Thyroid gland (tissue), 4 donors: ENCODE measurements around the gene DPP7. TPM values are rescaled to one million over a fixed set of nuclear protein-coding genes. Genes with fewer than 3 reads are reported as not detected.

Source experiments
- DNase-seq, 2 donors: peaks; one replicate each; pipeline ENCODE4 v3.0.0-alpha.2; 2019
- H3K27ac ChIP-seq, 3 donors: fragments of 200-600 bp; sonication (generic); 1 replicate in 2 of 3; 2 replicates in 1 of 3; pipeline ENCODE4 v1.5.1; 2016 to 2019; ENCODE audit warnings: mild to moderate bottlenecking in 1 of 3, moderate library complexity in 1 of 3
- H3K27me3 ChIP-seq: fragments of 200-600 bp; sonication (generic); one replicate; pipeline ENCODE4 v1.5.1; 2019
- H3K36me3 ChIP-seq, 2 donors: fragments of 200-600 bp; sonication (generic); one replicate each; pipeline ENCODE4 v1.5.1; 2016 to 2019
- H3K4me1 ChIP-seq, 2 donors: fragments of 200-600 bp; sonication (generic); one replicate each; pipeline ENCODE4 v1.5.1; 2017 to 2019
- H3K4me3 ChIP-seq, 3 donors: fragments of 200-600 bp; sonication (generic); replicated peaks in 1 of 3; 1 replicate in 2 of 3; 2 replicates in 1 of 3; pipeline ENCODE4 v1.5.1; 2016; ENCODE audit warnings: mild to moderate bottlenecking in 1 of 3
- H3K9me3 ChIP-seq: fragments of 200-600 bp; sonication (generic); one replicate; pipeline ENCODE4 v1.5.1; 2017
- POLR2A ChIP-seq, 2 donors: fragments of 450-650 bp; IDR thresholded peaks; one replicate each; pipeline ENCODE4 v1.6.1; 2017; ENCODE audit warnings: antibody characterized with exemption in 2 of 2, mild to moderate bottlenecking in 2 of 2, moderate library complexity in 1 of 2
- WGBS, 2 donors: methylation state at CpG; one replicate each; pipeline ENCODE4 v1.1.5; 2017; 5-methylcytosine and 5-hydroxymethylcytosine counted together
- intact Hi-C: fragments of 100-400 bp; cut with DNase I; formaldehyde crosslinking; loops from one replicate; pipeline ENCODE4 v1.15.1; 2023
- total RNA-seq, 4 donors: library from RNA; depleted of rRNA; stranded (reverse); fragments of >200 nt; gene quantifications; one replicate each; pipeline ENCODE4 v1.2.3, GENCODE V29; 2016
- TF ChIP-seq, protein P1 (sequence below), 6 experiments: fragments of 200-600 bp in 3 of 6; fragments of 450-650 bp in 3 of 6; sonication (generic) in 3 of 6; IDR thresholded peaks; one replicate each; pipeline ENCODE4 v1.5.1; 2016 to 2019; ENCODE audit warnings: antibody characterized with exemption in 6 of 6, mild to moderate bottlenecking in 2 of 6, inconsistent platforms in 1 of 6, moderate library complexity in 1 of 6

The DPP7 gene
- total RNA-seq, 4 donors from 2014 or later = 120 to 209 (median 157) TPM

DNA sequence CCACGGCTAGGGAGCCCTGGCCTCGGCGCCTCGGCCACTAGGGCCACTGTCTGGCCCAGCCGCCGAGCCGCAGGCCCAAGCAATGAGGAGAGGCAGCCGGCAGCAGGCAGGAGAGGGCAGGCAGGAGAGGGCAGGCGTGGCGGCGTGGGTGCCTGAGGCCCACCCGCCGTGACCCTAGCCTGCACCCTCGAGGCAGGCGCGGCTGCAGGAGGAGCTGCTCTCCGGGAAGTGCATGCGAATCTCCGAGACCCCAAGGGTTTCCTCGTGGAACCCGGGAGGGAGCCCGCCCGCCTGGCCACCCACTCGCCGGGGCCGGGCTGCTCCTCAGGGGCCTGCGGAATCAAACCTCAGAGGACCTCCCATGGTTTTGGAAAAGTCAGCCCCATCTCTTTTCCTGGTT, 33.7 kb upstream of the DPP7 start:
- Histone ChIP-seq H3K4me3 (no peak overlapping the region), H3K27ac (no peak overlapping the region), H3K4me1 (no peaks in the 10 kb centered on the region), H3K36me3 (no peaks in the 10 kb centered on the region), H3K9me3 (no peaks in the 10 kb centered on the region), H3K27me3 (no peaks in the 10 kb centered on the region)
- WGBS, 2 donors = 41 to 65% methylated on average over 11 to 23 of the region's 27 CpGs
- TF ChIP-seq, protein P1, sequence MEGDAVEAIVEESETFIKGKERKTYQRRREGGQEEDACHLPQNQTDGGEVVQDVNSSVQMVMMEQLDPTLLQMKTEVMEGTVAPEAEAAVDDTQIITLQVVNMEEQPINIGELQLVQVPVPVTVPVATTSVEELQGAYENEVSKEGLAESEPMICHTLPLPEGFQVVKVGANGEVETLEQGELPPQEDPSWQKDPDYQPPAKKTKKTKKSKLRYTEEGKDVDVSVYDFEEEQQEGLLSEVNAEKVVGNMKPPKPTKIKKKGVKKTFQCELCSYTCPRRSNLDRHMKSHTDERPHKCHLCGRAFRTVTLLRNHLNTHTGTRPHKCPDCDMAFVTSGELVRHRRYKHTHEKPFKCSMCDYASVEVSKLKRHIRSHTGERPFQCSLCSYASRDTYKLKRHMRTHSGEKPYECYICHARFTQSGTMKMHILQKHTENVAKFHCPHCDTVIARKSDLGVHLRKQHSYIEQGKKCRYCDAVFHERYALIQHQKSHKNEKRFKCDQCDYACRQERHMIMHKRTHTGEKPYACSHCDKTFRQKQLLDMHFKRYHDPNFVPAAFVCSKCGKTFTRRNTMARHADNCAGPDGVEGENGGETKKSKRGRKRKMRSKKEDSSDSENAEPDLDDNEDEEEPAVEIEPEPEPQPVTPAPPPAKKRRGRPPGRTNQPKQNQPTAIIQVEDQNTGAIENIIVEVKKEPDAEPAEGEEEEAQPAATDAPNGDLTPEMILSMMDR (IDR thresholded peaks at IDR 0.05) = no peak
- TF ChIP-seq POLR2A (IDR thresholded peaks at IDR 0.05) = no peak
- no peak for DNase-seq
- intact Hi-C loops = no loop called here

DNA sequence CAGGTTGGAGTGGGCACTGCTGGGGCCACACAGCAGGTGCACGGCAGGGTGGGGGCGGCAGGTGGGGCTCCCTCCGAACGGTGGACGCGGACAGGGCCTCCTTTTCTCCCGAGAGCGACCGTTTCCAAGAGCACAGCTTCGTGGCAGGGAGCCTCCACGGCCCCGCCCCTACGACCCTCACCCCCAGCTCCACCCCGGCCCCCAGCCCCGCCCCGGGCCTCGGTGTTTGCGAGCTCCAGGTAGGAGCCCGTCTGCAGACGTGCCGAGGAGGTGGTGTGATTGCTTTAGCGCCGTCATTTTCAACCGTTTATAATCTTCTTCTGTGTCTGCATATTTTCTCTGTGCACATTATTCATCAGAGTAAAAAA, 33.2 kb upstream of the DPP7 start:
- intact Hi-C loops = no loop called here
- H3K27ac ChIP-seq = no peak overlapping the region
- no peaks in the 10 kb centered on the region for H3K9me3 ChIP-seq
- no peak overlapping the region for H3K4me3 ChIP-seq
- H3K36me3 ChIP-seq = no peaks in the 10 kb centered on the region
- DNase-seq = no peak
- no peaks in the 10 kb centered on the region for H3K27me3 ChIP-seq
- 29 to 36% methylated on average over 20 to 21 of the region's 24 CpGs for WGBS, 2 donors
- no peak for TF ChIP-seq POLR2A (IDR thresholded peaks at IDR 0.05)
- TF ChIP-seq, protein P1 (IDR thresholded peaks at IDR 0.05) = no peak
- no peaks in the 10 kb centered on the region for H3K4me1 ChIP-seq

GRCh38 chr9:137147091-137147792, 32.7 kb upstream of the DPP7 start:
- no peaks in the 10 kb centered on the region for H3K36me3 ChIP-seq
- 88 to 92% methylated on average over 19 to 20 of the region's 26 CpGs for WGBS, 2 donors

DNA sequence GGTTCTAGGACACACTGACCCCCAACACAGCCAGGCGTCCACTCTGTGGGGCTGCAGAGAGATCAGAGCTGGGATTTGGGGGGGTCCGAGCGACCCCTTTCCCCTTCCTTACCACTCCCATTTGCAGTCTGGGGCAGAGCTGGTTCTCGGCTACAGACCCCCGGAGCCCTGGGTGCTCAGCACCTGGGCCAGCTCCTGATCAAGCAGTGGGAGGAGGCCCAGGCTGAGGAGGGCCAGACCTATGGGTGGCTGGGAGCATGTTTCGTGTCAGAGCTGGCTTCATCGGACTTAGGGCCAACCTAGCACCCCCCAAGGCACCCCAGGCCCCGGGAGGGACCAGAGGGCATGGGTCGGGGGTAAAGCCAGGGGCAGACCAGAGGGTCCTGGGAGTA, 32.0 kb upstream of the DPP7 start:
- no peaks in the 10 kb centered on the region for H3K9me3 ChIP-seq
- no peaks in the 10 kb centered on the region for H3K27me3 ChIP-seq
- no peak for DNase-seq
- H3K4me3 ChIP-seq = no peak overlapping the region
- intact Hi-C loops = no loop called here
- no peaks in the 10 kb centered on the region for H3K36me3 ChIP-seq
- H3K4me1 ChIP-seq = no peaks in the 10 kb centered on the region
- WGBS, 2 donors = 41 to 56% methylated on average over 5 to 9 of the region's 9 CpGs
- TF ChIP-seq, protein P1 (IDR thresholded peaks at IDR 0.05) = no peak
- no peak for TF ChIP-seq POLR2A (IDR thresholded peaks at IDR 0.05)
- no peak overlapping the region for H3K27ac ChIP-seq

More at GRCh38 chr9:137147091-137147792, 32.7 kb upstream of the DPP7 start:
- Histone ChIP-seq H3K4me1 (no peaks in the 10 kb centered on the region), H3K4me3 (no peak overlapping the region), H3K27me3 (no peaks in the 10 kb centered on the region), H3K9me3 (no peaks in the 10 kb centered on the region), H3K27ac (no peak overlapping the region)
- no peak for DNase-seq
- TF ChIP-seq, protein P1 (IDR thresholded peaks at IDR 0.05) = no peak
- no peak for TF ChIP-seq POLR2A (IDR thresholded peaks at IDR 0.05)
- intact Hi-C loops = no loop called here

- TF ChIP-seq, protein P1 (IDR thresholded peaks at IDR 0.05) = no peak
- no peak for TF ChIP-seq POLR2A (IDR thresholded peaks at IDR 0.05)
- no peaks in the 10 kb centered on the region for H3K9me3 ChIP-seq
- DNase-seq = no peak
- WGBS, 2 donors = 50 to 67% methylated on average over 18 to 33 of the region's 49 CpGs
- H3K27me3 ChIP-seq = no peaks in the 10 kb centered on the region
- intact Hi-C loops = no loop called here
- no peaks in the 10 kb centered on the region for H3K4me1 ChIP-seq
- no peak overlapping the region for H3K27ac ChIP-seq
- H3K4me3 ChIP-seq = no peak overlapping the region
- no peaks in the 10 kb centered on the region for H3K36me3 ChIP-seq
Observed at GRCh38 chr9:137145731-137146526, 31.4 kb upstream of the DPP7 start.
